Activated CD8-positive, alpha-beta memory T cell treated with anti-CD3 and anti-CD28 coated beads, Interleukin-2, amount 10 ng/mL, durations not matched to agents 7 days and 5 days (primary cell): ENCODE results near the gene MGAT5. TPM values are rescaled to one million over a fixed set of nuclear protein-coding genes. Genes with fewer than 3 reads are reported as not detected.
"Not testable (repeated sequence)": the region's sequence is repeated elsewhere in the genome, so short reads cannot be mapped to it uniquely, and the experiment has no call there.

Experiments
- ATAC-seq: fragments of 150-1000 bp; cut with Tn5 transposase; one replicate; pipeline ENCODE4 v1.10.0; 2021; ENCODE audit warnings: moderate library complexity
- CTCF ChIA-PET: fragments of 350-600 bp; sonication (Branson Sonifier 250); formaldehyde crosslinking; loops from one replicate; lab custom pipeline; 2021; ENCODE audit warnings: antibody characterized with exemption; lab: Charles Lee
- DNase-seq: peaks from one replicate; pipeline ENCODE4 v3.0.0-alpha.2; 2020
- H3K27ac Mint-ChIP-seq: one replicate; pipeline ENCODE4 v1.8.0; 2021; ENCODE audit warnings: mild to moderate bottlenecking, mixed read lengths
- H3K27me3 Mint-ChIP-seq: one replicate; pipeline ENCODE4 v1.8.0; 2021; ENCODE audit warnings: mixed read lengths
- H3K36me3 Mint-ChIP-seq: one replicate; pipeline ENCODE4 v1.8.0; 2021; ENCODE audit warnings: mild to moderate bottlenecking, mixed read lengths
- H3K4me1 Mint-ChIP-seq: one replicate; pipeline ENCODE4 v1.8.0; 2021; ENCODE audit warnings: mixed read lengths
- H3K4me3 Mint-ChIP-seq: one replicate; pipeline ENCODE4 v1.8.0; 2021; ENCODE audit warnings: mild to moderate bottlenecking, moderate library complexity, mixed read lengths
- H3K9me3 Mint-ChIP-seq: one replicate; pipeline ENCODE4 v1.8.0; 2022; ENCODE audit warnings: low read depth, mixed read lengths
- total RNA-seq, 2 experiments: library from RNA; stranded (reverse); gene quantifications; one replicate each; pipeline ENCODE4 v1.2.3, GENCODE V29; 2021

MGAT5 gene
- total RNA-seq, 2 experiments from 2014 or later = 40.3 to 43.6 TPM

- CTCF ChIA-PET = interaction anchor here (1.2 kb wide), 1 partner anchor 429 kb away, joined by 4 read pairs; no protein-coding TSS in a partner anchor
- Mint-ChIP-seq H3K27ac (no peak overlapping the region), H3K4me3 (no peak overlapping the region), H3K4me1 (no peaks in the 10 kb centered on the region), H3K9me3 (no peaks in the 10 kb centered on the region), H3K36me3 (no peaks in the 10 kb centered on the region), H3K27me3 (peaks cover 3% of the 10 kb centered on the region)
- ATAC-seq (no peak), DNase-seq (peak; percentile 26)
These were observed 214.3 kb downstream of the MGAT5 start for GRCh38 chr2:134468164-134468563.

GRCh38 chr2:134468776-134469175 lies 214.9 kb downstream of the MGAT5 start:
- Mint-ChIP-seq H3K36me3 (no peaks in the 10 kb centered on the region), H3K27me3 (peaks cover 3% of the 10 kb centered on the region), H3K4me3 (no peak overlapping the region), H3K4me1 (no peaks in the 10 kb centered on the region), H3K27ac (no peak overlapping the region), H3K9me3 (peaks cover 4% of the 10 kb centered on the region)
- CTCF ChIA-PET = interaction anchor here (0.6 to 1.0 kb wide), 2 partner anchors 8 to 26 kb away, joined by 3 read pairs; no protein-coding TSS in a partner anchor
- no peak for ATAC-seq
- peak; percentile 14 for DNase-seq

- H3K4me3 Mint-ChIP-seq = no peak overlapping the region
- H3K9me3 Mint-ChIP-seq = peaks cover 5% of the 10 kb centered on the region
- peaks cover 10% of the 10 kb centered on the region for H3K27me3 Mint-ChIP-seq
- H3K27ac Mint-ChIP-seq = no peak overlapping the region
- CTCF ChIA-PET = interaction anchor here (1.0 kb wide), 1 partner anchor 9 kb away, joined by 3 read pairs; no protein-coding TSS in a partner anchor
- peak; percentile 18 for DNase-seq
- H3K36me3 Mint-ChIP-seq = peaks cover 1% of the 10 kb centered on the region
- no peak for ATAC-seq
- no peaks in the 10 kb centered on the region for H3K4me1 Mint-ChIP-seq
These were observed 215.7 kb downstream of the MGAT5 start for GRCh38 chr2:134469516-134470115.

GRCh38 chr2:134470561-134471168 lies 216.8 kb downstream of the MGAT5 start:
- Mint-ChIP-seq H3K27me3 (peaks cover 10% of the 10 kb centered on the region), H3K9me3 (peaks cover 5% of the 10 kb centered on the region), H3K4me1 (no peaks in the 10 kb centered on the region), H3K4me3 (no peak overlapping the region), H3K27ac (no peak overlapping the region), H3K36me3 (peaks cover 1% of the 10 kb centered on the region)
- DNase-seq (peak; percentile 9), ATAC-seq (no peak)
- CTCF ChIA-PET = no interaction called here

- CTCF ChIA-PET, H3K4me3 Mint-ChIP-seq: not testable (repeated sequence)
These were observed 223.1 kb downstream of the MGAT5 start for GRCh38 chr2:134476982-134477381.

GRCh38 chr2:134479696-134480330 lies 225.9 kb downstream of the MGAT5 start:
- CTCF ChIA-PET = no interaction called here
- no peak overlapping the region for H3K27ac Mint-ChIP-seq
- DNase-seq (no peak), ATAC-seq (no peak)
- H3K4me3 Mint-ChIP-seq = no peak overlapping the region
- no peaks in the 10 kb centered on the region for H3K9me3 Mint-ChIP-seq
- H3K36me3 Mint-ChIP-seq = no peaks in the 10 kb centered on the region
- peaks cover 7% of the 10 kb centered on the region for H3K27me3 Mint-ChIP-seq
- H3K4me1 Mint-ChIP-seq = no peaks in the 10 kb centered on the region

More at GRCh38 chr2:134476982-134477381, 223.1 kb downstream of the MGAT5 start:
- H3K27ac Mint-ChIP-seq, H3K36me3 Mint-ChIP-seq, DNase-seq, H3K4me1 Mint-ChIP-seq, H3K9me3 Mint-ChIP-seq, ATAC-seq: not testable (repeated sequence)
- peaks cover 15% of the 10 kb centered on the region for H3K27me3 Mint-ChIP-seq

GRCh38 chr2:134482131-134482723 lies 228.4 kb downstream of the MGAT5 start:
- no peak for DNase-seq
- Mint-ChIP-seq H3K4me1 (no peaks in the 10 kb centered on the region), H3K27me3 (peaks cover 4% of the 10 kb centered on the region), H3K9me3 (no peaks in the 10 kb centered on the region), H3K4me3 (no peak overlapping the region), H3K27ac (no peak overlapping the region), H3K36me3 (no peaks in the 10 kb centered on the region)
- no peak for ATAC-seq
- CTCF ChIA-PET = no interaction called here

- no peak overlapping the region for H3K27ac Mint-ChIP-seq
- H3K9me3 Mint-ChIP-seq = no peaks in the 10 kb centered on the region
- H3K36me3 Mint-ChIP-seq = no peaks in the 10 kb centered on the region
- CTCF ChIA-PET = no interaction called here
- peaks cover 4% of the 10 kb centered on the region for H3K27me3 Mint-ChIP-seq
- H3K4me1 Mint-ChIP-seq = no peaks in the 10 kb centered on the region
- no peak overlapping the region for H3K4me3 Mint-ChIP-seq
- ATAC-seq (no peak), DNase-seq (no peak)
These were observed 229.0 kb downstream of the MGAT5 start for GRCh38 chr2:134482766-134483340.

- DNase-seq (no peak), ATAC-seq (no peak)
- H3K4me1 Mint-ChIP-seq = no peaks in the 10 kb centered on the region
- peaks cover 46% of the 10 kb centered on the region for H3K27me3 Mint-ChIP-seq
- no peak overlapping the region for H3K4me3 Mint-ChIP-seq
- no peak overlapping the region for H3K27ac Mint-ChIP-seq
- CTCF ChIA-PET = no interaction called here
- no peaks in the 10 kb centered on the region for H3K36me3 Mint-ChIP-seq
- H3K9me3 Mint-ChIP-seq = no peaks in the 10 kb centered on the region
These were observed 236.0 kb downstream of the MGAT5 start for GRCh38 chr2:134489732-134490384.

- no peak for ATAC-seq
- no peak overlapping the region for H3K27ac Mint-ChIP-seq
- no peaks in the 10 kb centered on the region for H3K36me3 Mint-ChIP-seq
- no peaks in the 10 kb centered on the region for H3K4me1 Mint-ChIP-seq
- CTCF ChIA-PET = no interaction called here
- no peak overlapping the region for H3K4me3 Mint-ChIP-seq
- no peaks in the 10 kb centered on the region for H3K9me3 Mint-ChIP-seq
- H3K27me3 Mint-ChIP-seq = peaks cover 45% of the 10 kb centered on the region
- no peak for DNase-seq
These were observed 236.7 kb downstream of the MGAT5 start for GRCh38 chr2:134490559-134490958.

- H3K4me1 Mint-ChIP-seq = no peaks in the 10 kb centered on the region
- no peaks in the 10 kb centered on the region for H3K9me3 Mint-ChIP-seq
- H3K27ac Mint-ChIP-seq = no peak overlapping the region
- peaks cover 43% of the 10 kb centered on the region for H3K27me3 Mint-ChIP-seq
- H3K4me3 Mint-ChIP-seq = no peak overlapping the region
- DNase-seq (no peak), ATAC-seq (no peak)
- CTCF ChIA-PET = no interaction called here
- no peaks in the 10 kb centered on the region for H3K36me3 Mint-ChIP-seq
These were observed 237.2 kb downstream of the MGAT5 start for GRCh38 chr2:134491022-134491421.

GRCh38 chr2:134491771-134492441 lies 238.0 kb downstream of the MGAT5 start:
- Mint-ChIP-seq H3K4me1 (no peaks in the 10 kb centered on the region), H3K27me3 (peaks cover 43% of the 10 kb centered on the region), H3K4me3 (no peak overlapping the region), H3K36me3 (no peaks in the 10 kb centered on the region), H3K27ac (no peak overlapping the region), H3K9me3 (no peaks in the 10 kb centered on the region)
- DNase-seq (no peak), ATAC-seq (no peak)
- CTCF ChIA-PET = no interaction called here
